DOHH2 (cell line): ENCODE measurements around the gene CD300LF.

Source experiments
- H3F3A ChIP-seq: fragments of 200-600 bp; sonication (generic), shearing (Covaris generic); 2 replicates; pipeline ENCODE4 v1.6.0; 2016; ENCODE audit warnings: antibody characterized with exemption, mild to moderate bottlenecking; ENCODE audit not compliant: control insufficient read depth, insufficient read depth
- H3K27ac ChIP-seq: fragments of 200-600 bp; sonication (generic); 2 replicates; pipeline ENCODE4 v1.5.1; 2014; ENCODE audit warnings: low read depth, mild to moderate bottlenecking, low read length, moderate library complexity
- H3K27me3 ChIP-seq: fragments of 200-600 bp; sonication (generic); 2 replicates; pipeline ENCODE4 v1.6.1; 2014; ENCODE audit warnings: mild to moderate bottlenecking, low read length, mixed read lengths; ENCODE audit not compliant: control insufficient read depth
- H3K36me3 ChIP-seq: fragments of 200-600 bp; sonication (generic); 2 replicates; pipeline ENCODE4 v1.6.1; 2014; ENCODE audit warnings: mild to moderate bottlenecking, low read length, moderate library complexity, mixed read lengths; ENCODE audit not compliant: control insufficient read depth
- H3K4me1 ChIP-seq: fragments of 200-600 bp; sonication (generic); 2 replicates; pipeline ENCODE4 v1.6.1; 2014; ENCODE audit warnings: mild to moderate bottlenecking, low read length, mixed read lengths; ENCODE audit not compliant: control insufficient read depth
- H3K4me2 ChIP-seq: fragments of 200-600 bp; sonication (generic); 2 replicates; pipeline ENCODE4 v1.6.0; 2014; ENCODE audit warnings: mild to moderate bottlenecking, low read length, moderate library complexity
- H3K4me3 ChIP-seq: fragments of 200-600 bp; sonication (generic); 2 replicates; pipeline ENCODE4 v1.5.1; 2014; ENCODE audit warnings: mild to moderate bottlenecking, low read length, mixed read lengths
- H3K79me2 ChIP-seq: fragments of 200-600 bp; sonication (generic); 2 replicates; pipeline ENCODE4 v1.6.1; 2014; ENCODE audit warnings: mild to moderate bottlenecking, low read length, mixed read lengths; ENCODE audit not compliant: control insufficient read depth
- H3K9me2 ChIP-seq: fragments of 200-600 bp; sonication (generic); replicated peaks from 2 replicates; pipeline ENCODE4 v1.6.1; 2014; ENCODE audit warnings: mild to moderate bottlenecking, low read length, mixed read lengths; ENCODE audit not compliant: control insufficient read depth
- H3K9me3 ChIP-seq: fragments of 200-600 bp; sonication (generic); 2 replicates; pipeline ENCODE4 v1.6.1; 2014; ENCODE audit warnings: antibody characterized with exemption, low read length, mixed read lengths; ENCODE audit not compliant: control insufficient read depth, insufficient read depth
- H4K20me1 ChIP-seq: fragments of 200-600 bp; sonication (generic); 2 replicates; pipeline ENCODE4 v1.6.0; 2014; ENCODE audit warnings: low read depth, mild to moderate bottlenecking, antibody characterized with exemption, low read length, moderate library complexity; ENCODE audit not compliant: control insufficient read depth, insufficient read depth
- CTCF ChIP-seq: fragments of 200-600 bp; sonication (generic); IDR thresholded peaks from one replicate; pipeline ENCODE4 v1.5.1; 2014; ENCODE audit warnings: antibody characterized with exemption, mild to moderate bottlenecking, low read depth, low read length; ENCODE audit not compliant: poor library complexity, severe bottlenecking
- EZH2phosphoT487 ChIP-seq: fragments of 200-600 bp; sonication (generic); IDR thresholded peaks from 2 replicates; pipeline ENCODE4 v1.6.1; 2017; ENCODE audit warnings: borderline replicate concordance, mild to moderate bottlenecking, antibody characterized with exemption, low read length, moderate library complexity, mixed read lengths

The CD300LF gene

GRCh38 chr17:74690409-74690825 is 22.3 kb downstream of the CD300LF start:
- no peak overlapping the region for H3K4me3 ChIP-seq
- no peaks in the 10 kb centered on the region for H3K36me3 ChIP-seq
- no peak overlapping the region for H3K27ac ChIP-seq
- no peak for TF ChIP-seq EZH2phosphoT487
- TF ChIP-seq CTCF = no peak
- no peaks in the 10 kb centered on the region for H3F3A ChIP-seq
- H3K4me1 ChIP-seq = peaks cover 11% of the 10 kb centered on the region
- no peaks in the 10 kb centered on the region for H4K20me1 ChIP-seq
- no peaks in the 10 kb centered on the region for H3K9me2 ChIP-seq
- H3K27me3 ChIP-seq = peaks cover 19% of the 10 kb centered on the region
- no peaks in the 10 kb centered on the region for H3K79me2 ChIP-seq
- no peaks in the 10 kb centered on the region for H3K9me3 ChIP-seq
- H3K4me2 ChIP-seq = no peak overlapping the region

GRCh38 chr17:74687886-74688285 is 24.8 kb downstream of the CD300LF start:
- Histone ChIP-seq H4K20me1 (no peaks in the 10 kb centered on the region), H3K4me3 (no peak overlapping the region), H3K9me2 (no peaks in the 10 kb centered on the region), H3K9me3 (no peaks in the 10 kb centered on the region), H3K4me2 (no peak overlapping the region), H3K79me2 (no peaks in the 10 kb centered on the region), H3F3A (no peaks in the 10 kb centered on the region), H3K27ac (no peak overlapping the region), H3K4me1 (peaks cover 11% of the 10 kb centered on the region), H3K27me3 (peaks cover 17% of the 10 kb centered on the region), H3K36me3 (no peaks in the 10 kb centered on the region)
- TF ChIP-seq EZH2phosphoT487 (no peak), CTCF (no peak)

- no peaks in the 10 kb centered on the region for H3F3A ChIP-seq
- H3K27me3 ChIP-seq = peaks cover 11% of the 10 kb centered on the region
- no peak overlapping the region for H3K4me2 ChIP-seq
- no peaks in the 10 kb centered on the region for H4K20me1 ChIP-seq
- no peaks in the 10 kb centered on the region for H3K9me3 ChIP-seq
- H3K79me2 ChIP-seq = no peaks in the 10 kb centered on the region
- H3K4me1 ChIP-seq = peaks cover 11% of the 10 kb centered on the region
- no peak overlapping the region for H3K27ac ChIP-seq
- TF ChIP-seq CTCF (no peak), EZH2phosphoT487 (no peak)
- no peaks in the 10 kb centered on the region for H3K9me2 ChIP-seq
- no peaks in the 10 kb centered on the region for H3K36me3 ChIP-seq
- H3K4me3 ChIP-seq = no peak overlapping the region
Observed at GRCh38 chr17:74686761-74687160, 26.0 kb downstream of the CD300LF start.
